GM23338 (cell line): Measurements from ENCODE around the gene FRMD3.

Experiments
- CREB1 ChIP-seq: fragments of 250-450 bp; sonication (Bioruptor Pico); IDR thresholded peaks from 2 replicates; pipeline ENCODE4 v1.5.0; 2020; ENCODE audit warnings: low read depth, mild to moderate bottlenecking, moderate library complexity
- EZH2 ChIP-seq: fragments of 200-600 bp; sonication (generic); IDR thresholded peaks from one replicate; pipeline ENCODE4 v1.8.0; 2017; ENCODE audit warnings: antibody characterized with exemption, mild to moderate bottlenecking, low read depth; ENCODE audit not compliant: unreplicated experiment
- EZH2phosphoT487 ChIP-seq: fragments of 200-600 bp; sonication (generic); IDR thresholded peaks from one replicate; pipeline ENCODE4 v1.8.1; 2018; ENCODE audit warnings: antibody characterized with exemption; ENCODE audit not compliant: unreplicated experiment
- JUNB ChIP-seq: IDR thresholded peaks from one replicate; pipeline ENCODE4 v1.6.1; 2016; ENCODE audit warnings: antibody characterized with exemption; ENCODE audit not compliant: unreplicated experiment
- POLR2AphosphoS5 ChIP-seq: IDR thresholded peaks from 2 replicates; pipeline ENCODE4 v1.6.1; 2016; ENCODE audit warnings: antibody characterized with exemption, low read depth
- STAT1 ChIP-seq: IDR thresholded peaks from one replicate; pipeline ENCODE4 v1.6.1; 2016; ENCODE audit warnings: antibody characterized with exemption; ENCODE audit not compliant: unreplicated experiment
- ZNF331 ChIP-seq: fragments of 250-450 bp; sonication (Bioruptor Pico); IDR thresholded peaks from 2 replicates; pipeline ENCODE4 v1.5.0; 2020; ENCODE audit warnings: low read depth, mild to moderate bottlenecking, moderate library complexity
- TF ChIP-seq, protein P1 (sequence below), 2 experiments: fragments of 200-600 bp in 1 of 2; sonication (generic) in 1 of 2; conservative IDR thresholded peaks; 2 replicates each; pipeline versions ENCODE4 v1.5.1 to v1.6.1; 2016 to 2017; ENCODE audit warnings: antibody characterized with exemption in 2 of 2, low read depth in 2 of 2, mild to moderate bottlenecking in 2 of 2, moderate library complexity in 1 of 2
- TF ChIP-seq, protein P2 (sequence below): IDR thresholded peaks from one replicate; pipeline ENCODE4 v1.6.1; 2018; ENCODE audit warnings: antibody characterized with exemption; ENCODE audit not compliant: unreplicated experiment

GRCh38 chr9:83466877-83467276 lies 71.3 kb downstream of the FRMD3 start:
- TF ChIP-seq POLR2AphosphoS5 (no peak), ZNF331 (CRISPR knock-in tag) (no peak), CREB1 (CRISPR knock-in tag) (no peak), EZH2 (no peak), JUNB (no peak), STAT1 (no peak), EZH2phosphoT487 (no peak)
- TF ChIP-seq, protein P1, sequence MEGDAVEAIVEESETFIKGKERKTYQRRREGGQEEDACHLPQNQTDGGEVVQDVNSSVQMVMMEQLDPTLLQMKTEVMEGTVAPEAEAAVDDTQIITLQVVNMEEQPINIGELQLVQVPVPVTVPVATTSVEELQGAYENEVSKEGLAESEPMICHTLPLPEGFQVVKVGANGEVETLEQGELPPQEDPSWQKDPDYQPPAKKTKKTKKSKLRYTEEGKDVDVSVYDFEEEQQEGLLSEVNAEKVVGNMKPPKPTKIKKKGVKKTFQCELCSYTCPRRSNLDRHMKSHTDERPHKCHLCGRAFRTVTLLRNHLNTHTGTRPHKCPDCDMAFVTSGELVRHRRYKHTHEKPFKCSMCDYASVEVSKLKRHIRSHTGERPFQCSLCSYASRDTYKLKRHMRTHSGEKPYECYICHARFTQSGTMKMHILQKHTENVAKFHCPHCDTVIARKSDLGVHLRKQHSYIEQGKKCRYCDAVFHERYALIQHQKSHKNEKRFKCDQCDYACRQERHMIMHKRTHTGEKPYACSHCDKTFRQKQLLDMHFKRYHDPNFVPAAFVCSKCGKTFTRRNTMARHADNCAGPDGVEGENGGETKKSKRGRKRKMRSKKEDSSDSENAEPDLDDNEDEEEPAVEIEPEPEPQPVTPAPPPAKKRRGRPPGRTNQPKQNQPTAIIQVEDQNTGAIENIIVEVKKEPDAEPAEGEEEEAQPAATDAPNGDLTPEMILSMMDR (conservative IDR thresholded peaks at IDR 0.05; ENCODE audit: low read depth in 2 of 2) = no peak
- TF ChIP-seq, protein P2, sequence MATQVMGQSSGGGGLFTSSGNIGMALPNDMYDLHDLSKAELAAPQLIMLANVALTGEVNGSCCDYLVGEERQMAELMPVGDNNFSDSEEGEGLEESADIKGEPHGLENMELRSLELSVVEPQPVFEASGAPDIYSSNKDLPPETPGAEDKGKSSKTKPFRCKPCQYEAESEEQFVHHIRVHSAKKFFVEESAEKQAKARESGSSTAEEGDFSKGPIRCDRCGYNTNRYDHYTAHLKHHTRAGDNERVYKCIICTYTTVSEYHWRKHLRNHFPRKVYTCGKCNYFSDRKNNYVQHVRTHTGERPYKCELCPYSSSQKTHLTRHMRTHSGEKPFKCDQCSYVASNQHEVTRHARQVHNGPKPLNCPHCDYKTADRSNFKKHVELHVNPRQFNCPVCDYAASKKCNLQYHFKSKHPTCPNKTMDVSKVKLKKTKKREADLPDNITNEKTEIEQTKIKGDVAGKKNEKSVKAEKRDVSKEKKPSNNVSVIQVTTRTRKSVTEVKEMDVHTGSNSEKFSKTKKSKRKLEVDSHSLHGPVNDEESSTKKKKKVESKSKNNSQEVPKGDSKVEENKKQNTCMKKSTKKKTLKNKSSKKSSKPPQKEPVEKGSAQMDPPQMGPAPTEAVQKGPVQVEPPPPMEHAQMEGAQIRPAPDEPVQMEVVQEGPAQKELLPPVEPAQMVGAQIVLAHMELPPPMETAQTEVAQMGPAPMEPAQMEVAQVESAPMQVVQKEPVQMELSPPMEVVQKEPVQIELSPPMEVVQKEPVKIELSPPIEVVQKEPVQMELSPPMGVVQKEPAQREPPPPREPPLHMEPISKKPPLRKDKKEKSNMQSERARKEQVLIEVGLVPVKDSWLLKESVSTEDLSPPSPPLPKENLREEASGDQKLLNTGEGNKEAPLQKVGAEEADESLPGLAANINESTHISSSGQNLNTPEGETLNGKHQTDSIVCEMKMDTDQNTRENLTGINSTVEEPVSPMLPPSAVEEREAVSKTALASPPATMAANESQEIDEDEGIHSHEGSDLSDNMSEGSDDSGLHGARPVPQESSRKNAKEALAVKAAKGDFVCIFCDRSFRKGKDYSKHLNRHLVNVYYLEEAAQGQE = no peak
